Uterus (tissue), 4 donors: ENCODE data around the gene PRKAR2A. TPM values are rescaled to one million over a fixed set of nuclear protein-coding genes. Genes with fewer than 3 reads are reported as not detected.

Source experiments
- DNase-seq, 2 donors: peaks; one replicate each; pipeline ENCODE4 v3.0.0-alpha.2; 2019 to 2020
- H3K27ac ChIP-seq, 2 donors: fragments of 200-600 bp; sonication (generic); 1 replicate in 1 of 2; 2 replicates in 1 of 2; pipeline ENCODE4 v1.5.1; 2016 to 2018
- H3K27me3 ChIP-seq, 2 donors: fragments of 200-600 bp; sonication (generic); one replicate each; pipeline ENCODE4 v1.5.1; 2018 to 2019; ENCODE audit warnings: control low read depth in 1 of 2
- H3K36me3 ChIP-seq, 2 donors: fragments of 200-600 bp; sonication (generic); one replicate each; pipeline ENCODE4 v1.5.1; 2019; ENCODE audit warnings: control low read depth in 1 of 2
- H3K4me1 ChIP-seq, 2 donors: fragments of 200-600 bp; sonication (generic); one replicate each; pipeline ENCODE4 v1.5.1; 2018 to 2019; ENCODE audit warnings: control low read depth in 1 of 2
- H3K4me3 ChIP-seq, 2 donors: fragments of 200-600 bp; sonication (generic); 1 replicate in 1 of 2; 2 replicates in 1 of 2; pipeline ENCODE4 v1.5.1; 2018 to 2019; ENCODE audit warnings: mild to moderate bottlenecking in 1 of 2
- H3K9me3 ChIP-seq, 2 donors: fragments of 200-600 bp; sonication (generic); one replicate each; pipeline ENCODE4 v1.5.1; 2019; ENCODE audit warnings: control low read depth in 1 of 2
- CTCF ChIP-seq, 4 experiments: fragments of 200-600 bp in 2 of 4; fragments of 450-650 bp in 2 of 4; sonication (generic) in 2 of 4; IDR thresholded peaks; one replicate each; pipeline ENCODE4 v1.5.1; 2016 to 2019; ENCODE audit warnings: antibody characterized with exemption in 4 of 4, mild to moderate bottlenecking in 2 of 4, moderate library complexity in 1 of 4
- POLR2A ChIP-seq, 2 donors: fragments of 450-650 bp; IDR thresholded peaks; one replicate each; pipeline ENCODE4 v1.6.1; 2016; ENCODE audit warnings: antibody characterized with exemption in 2 of 2, mild to moderate bottlenecking in 1 of 2, moderate library complexity in 1 of 2
- intact Hi-C: fragments of 100-400 bp; cut with DNase I; formaldehyde crosslinking; loops from one replicate; pipeline ENCODE4 v1.15.1; 2023; ENCODE audit warnings: low total_unique reads
- total RNA-seq, 4 donors: library from RNA; depleted of rRNA in 3 of 4; stranded (reverse); fragments of >200 nt in 3 of 4; gene quantifications; one replicate each; pipeline versions ENCODE4 v1.1.0 to v1.2.4, GENCODE V29; 2014 to 2023
- donor health status: DM: yes; HTN: yes; CAD: no.

PRKAR2A gene
- total RNA-seq, 4 donors from 2014 or later = 5.4 to 59.0 (median 26.3) TPM

GRCh38 chr3:48715174-48715800, 132.4 kb downstream of the PRKAR2A start:
- Histone ChIP-seq H3K4me1 (no peaks in the 10 kb centered on the region), H3K27ac (peak overlapping the region in 1 of 2 donors; percentile 43), H3K27me3 (no peaks in the 10 kb centered on the region), H3K36me3 (no peaks in the 10 kb centered on the region), H3K9me3 (no peaks in the 10 kb centered on the region), H3K4me3 (no peak overlapping the region)
- TF ChIP-seq POLR2A (IDR thresholded peaks at IDR 0.05) (no peak), CTCF (IDR thresholded peaks at IDR 0.05) (no peak)
- DNase-seq = no peak
- intact Hi-C loops = no loop called here

GRCh38 chr3:48711727-48712126, 135.9 kb downstream of the PRKAR2A start:
- intact Hi-C loops = no loop called here
- Histone ChIP-seq H3K4me3 (no peak overlapping the region), H3K4me1 (no peaks in the 10 kb centered on the region), H3K27ac (peak overlapping the region in 1 of 2 donors; percentile 7), H3K27me3 (no peaks in the 10 kb centered on the region), H3K9me3 (no peaks in the 10 kb centered on the region), H3K36me3 (no peaks in the 10 kb centered on the region)
- DNase-seq = no peak
- no peak for TF ChIP-seq POLR2A (IDR thresholded peaks at IDR 0.05)
- no peak for TF ChIP-seq CTCF (IDR thresholded peaks at IDR 0.05)

- TF ChIP-seq CTCF (IDR thresholded peaks at IDR 0.05) (no peak), POLR2A (IDR thresholded peaks at IDR 0.05) (no peak)
- H3K4me3 ChIP-seq = no peak overlapping the region
- DNase-seq = no peak
- no peaks in the 10 kb centered on the region for H3K9me3 ChIP-seq
- intact Hi-C loops = no loop called here
- H3K27ac ChIP-seq = no peak overlapping the region
- peaks cover 0 to 1% of the 10 kb centered on the region in 2 donors for H3K4me1 ChIP-seq
- H3K36me3 ChIP-seq = no peaks in the 10 kb centered on the region
- H3K27me3 ChIP-seq = no peaks in the 10 kb centered on the region
Observed at GRCh38 chr3:48709051-48709461, 138.6 kb downstream of the PRKAR2A start.

- no peaks in the 10 kb centered on the region for H3K9me3 ChIP-seq
- H3K4me1 ChIP-seq = peaks cover 0 to 5% of the 10 kb centered on the region in 2 donors
- intact Hi-C loops = no loop called here
- H3K27me3 ChIP-seq = no peaks in the 10 kb centered on the region
- no peak overlapping the region for H3K27ac ChIP-seq
- TF ChIP-seq CTCF (IDR thresholded peaks at IDR 0.05) (no peak), POLR2A (IDR thresholded peaks at IDR 0.05) (no peak)
- H3K36me3 ChIP-seq = no peaks in the 10 kb centered on the region
- H3K4me3 ChIP-seq = no peak overlapping the region
- no peak for DNase-seq
Observed at GRCh38 chr3:48708481-48708889, 139.2 kb downstream of the PRKAR2A start.

- DNase-seq = no peak
- intact Hi-C loops = no loop called here
- Histone ChIP-seq H3K4me3 (no peak overlapping the region), H3K36me3 (no peaks in the 10 kb centered on the region), H3K9me3 (no peaks in the 10 kb centered on the region), H3K27me3 (no peaks in the 10 kb centered on the region), H3K27ac (no peak overlapping the region), H3K4me1 (peaks cover 0 to 5% of the 10 kb centered on the region in 2 donors)
- no peak for TF ChIP-seq POLR2A (IDR thresholded peaks at IDR 0.05)
- no peak for TF ChIP-seq CTCF (IDR thresholded peaks at IDR 0.05)
Observed at GRCh38 chr3:48707157-48707556, 140.5 kb downstream of the PRKAR2A start.
